Pancreas (tissue), 10 donors: ENCODE measurements around the gene PHKA2. TPM values are rescaled to one million over a fixed set of nuclear protein-coding genes. Genes with fewer than 3 reads are reported as not detected.
A peak's percentile ranks its signal among the peaks of the same experiment; 100 is the strongest.

ENCODE experiments used
- ATAC-seq, 4 donors: fragments of 200-7000 bp; cut with Tn5 transposase; one replicate each; pipeline versions ENCODE4 v1.8.0 to v1.9.1; 2020; ENCODE audit warnings: mild to moderate bottlenecking in 4 of 4, moderate library complexity in 4 of 4
- DNase-seq, 6 donors: peaks; one replicate each; pipeline ENCODE4 v3.0.0-alpha.2; 2020
- FAIRE-seq: peaks from 2 replicates; lab custom pipeline; 2012; peaks lifted over from hg19 to GRCh38; lab: Jason Lieb, UNC
- H3K27ac ChIP-seq, 4 donors: fragments of 200-600 bp; sonication (generic); 1 replicate in 3 of 4; 2 replicates in 1 of 4; pipeline versions ENCODE4 v1.5.0 to v1.8.0; 2020
- H3K27me3 ChIP-seq, 4 donors: fragments of 200-600 bp; one replicate each; pipeline ENCODE4 v1.8.0; 2021
- H3K36me3 ChIP-seq, 3 donors: fragments of 200-600 bp; sonication (generic) in 1 of 3; one replicate each; pipeline versions ENCODE4 v1.5.0 to v1.8.0; 2020 to 2021
- H3K4me1 ChIP-seq, 3 donors: fragments of 200-600 bp; one replicate each; pipeline ENCODE4 v1.8.0; 2021
- H3K4me3 ChIP-seq, 4 donors: fragments of 200-600 bp; sonication (generic) in 2 of 4; one replicate each; pipeline versions ENCODE4 v1.5.0 to v1.8.0; 2020 to 2021
- H3K9me3 ChIP-seq, 4 donors: fragments of 200-600 bp; one replicate each; pipeline ENCODE4 v1.8.0; 2021
- CTCF ChIP-seq, 4 donors: fragments of 200-600 bp; sonication (generic) in 3 of 4; IDR thresholded peaks; one replicate each; pipeline versions ENCODE4 v1.5.0 to v1.8.0; 2021; ENCODE audit warnings: antibody characterized with exemption in 4 of 4
- WGBS, 2 donors: extraction: QIAGEN DNeasy Blood & Tissue Kit; methylation state at CpG; one replicate each; pipeline ENCODE4 v1.1.7; 2013; 5-methylcytosine and 5-hydroxymethylcytosine counted together
- intact Hi-C, 3 donors: fragments of 100-400 bp; cut with DNase I; formaldehyde crosslinking; loops; one replicate each; pipeline versions ENCODE4 v1.11.1 to v1.14.2; 2022
- polyA plus RNA-seq, 2 donors: library from polyadenylated mRNA; stranded (reverse); fragments of 200-250 nt; gene quantifications; one replicate each; pipeline ENCODE4 v1.2.3, GENCODE V29; 2013
- total RNA-seq, 6 donors: library from RNA; stranded (reverse); fragmentation: NEBNext Ultra II Directional in 4 of 6; extraction: Animal tissue kit (Norgen Biotek cat#: 25700) in 4 of 6; gene quantifications; one replicate each; pipeline versions ENCODE4 v1.2.1 to v1.2.4, GENCODE V29; 2021 to 2023
- donor health status: healthy with polysubstance abuse.
- donor health status: DM: no; HTN: no; CAD: no; lungs with moderate emphysema.
- donor health status: DM: no; HTN: no; CAD: no.
- donor health status: control.
- donor health status: control.
- donor health status: Bipolar disorder and iron deficiency.
- donor health status: DM: yes; HTN: yes; CAD: no.
- donor health status: DM: no; HTN: no; CAD: no.
- donor health status: DM: no; HTN: no; CAD: no.
- donor health status: DM: yes; HTN: yes; CAD: no.

PHKA2 gene
- total RNA-seq (10 to 100 TPM; 16.0 to 29.0 (median 21.6) TPM), polyA plus RNA-seq (10 to 100 TPM; 44.7 to 72.7 TPM)

DNA sequence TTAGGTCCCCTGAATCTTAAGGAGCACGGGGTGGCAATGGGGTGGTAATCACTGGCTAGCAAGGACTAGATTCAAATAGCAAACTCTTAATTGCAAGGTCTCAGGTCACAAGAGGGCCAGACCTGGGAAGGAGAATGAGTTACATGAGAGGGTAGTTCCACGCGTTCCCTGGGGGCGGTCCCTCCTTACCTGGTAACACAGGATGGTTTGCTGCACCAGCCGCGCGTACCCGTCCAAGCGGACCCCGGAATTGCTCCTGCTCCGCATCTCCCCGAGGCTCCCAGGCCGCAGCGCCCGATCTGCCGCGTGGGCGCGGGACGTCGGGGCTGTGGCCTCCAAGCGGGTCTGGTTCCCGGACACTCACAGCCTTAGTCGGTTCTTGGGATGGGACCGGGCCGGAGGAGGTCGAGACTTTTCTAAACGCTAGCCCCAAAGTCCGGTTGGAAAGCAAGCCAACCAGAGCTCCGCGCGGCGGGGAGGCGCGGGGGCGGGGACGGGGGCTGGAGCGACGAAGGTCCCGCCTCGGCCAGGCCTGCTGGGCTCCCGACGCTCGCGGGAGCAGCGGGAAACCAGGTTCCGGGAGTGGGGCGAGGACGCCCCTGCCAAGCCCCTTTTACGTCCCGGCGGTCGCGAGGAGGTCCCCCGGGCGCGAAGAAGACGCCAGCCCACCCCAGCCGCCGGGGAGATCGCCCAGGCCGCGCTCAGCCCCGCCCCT, at the start of gene PHKA2:
TSS of gene PHKA2 (minus strand) at position 449 of the 715 bp plus-strand sequence. CDS start at position 267, 182 bp downstream.
- H3K36me3 ChIP-seq, result no peaks in the 10 kb centered on the region
- peaks cover 0 to 5% (median 0%) of the 10 kb centered on the region in 3 donors for H3K4me1 ChIP-seq
- WGBS, 2 donors, result 1 to 29% methylated on average over 49 to 64 of the region's 64 CpGs
- peak; percentile 67 to 77 (median 73) for ATAC-seq
- FAIRE-seq, result no peak
- no peaks in the 10 kb centered on the region for H3K27me3 ChIP-seq
- H3K9me3 ChIP-seq, result no peaks in the 10 kb centered on the region
- no peak for TF ChIP-seq CTCF (IDR thresholded peaks at IDR 0.05)
- intact Hi-C loops, result no loop called here
- peak in 5 of 6 donors; percentile 54 to 79 (median 70) for DNase-seq
- H3K27ac ChIP-seq, result peak within 1 kb of the TSS; percentile 86 to 93 (median 88)
- peak within 1 kb of the TSS; percentile 40 to 61 (median 45) for H3K4me3 ChIP-seq

GRCh38 chrX:19030805-19031204, 46.9 kb upstream of the PHKA2 start:
- H3K27ac ChIP-seq, result no peak overlapping the region
- FAIRE-seq (no peak), DNase-seq (no peak), ATAC-seq (peak; percentile 48 to 65 (median 48))
- H3K9me3 ChIP-seq, result no peaks in the 10 kb centered on the region
- H3K27me3 ChIP-seq, result no peaks in the 10 kb centered on the region
- WGBS, 2 donors, result 22 to 33% methylated on average over 3 of the region's 3 CpGs
- H3K4me1 ChIP-seq, result no peaks in the 10 kb centered on the region
- no peak overlapping the region for H3K4me3 ChIP-seq
- no peak for TF ChIP-seq CTCF (IDR thresholded peaks at IDR 0.05)
- H3K36me3 ChIP-seq, result no peaks in the 10 kb centered on the region
- intact Hi-C loops, result no loop called here

- FAIRE-seq (no peak), DNase-seq (no peak), ATAC-seq (no peak)
- H3K27ac ChIP-seq, result no peak overlapping the region
- H3K27me3 ChIP-seq, result no peaks in the 10 kb centered on the region
- H3K36me3 ChIP-seq, result no peaks in the 10 kb centered on the region
- no peak overlapping the region for H3K4me3 ChIP-seq
- intact Hi-C loops, result no loop called here
- H3K9me3 ChIP-seq, result no peaks in the 10 kb centered on the region
- H3K4me1 ChIP-seq, result no peaks in the 10 kb centered on the region
- TF ChIP-seq CTCF (IDR thresholded peaks at IDR 0.05), result no peak
- 75 to 90% methylated on average over 6 of the region's 6 CpGs for WGBS, 2 donors
Measured at GRCh38 chrX:19028560-19028959, 44.6 kb upstream of the PHKA2 start.

- Histone ChIP-seq H3K4me3 (no peak overlapping the region), H3K27me3 (no peaks in the 10 kb centered on the region), H3K9me3 (no peaks in the 10 kb centered on the region), H3K4me1 (no peaks in the 10 kb centered on the region), H3K36me3 (no peaks in the 10 kb centered on the region), H3K27ac (no peak overlapping the region)
- FAIRE-seq (no peak), DNase-seq (no peak), ATAC-seq (no peak)
- intact Hi-C loops, result no loop called here
- WGBS, 2 donors, result 68 to 89% methylated on average over 4 of the region's 4 CpGs
- TF ChIP-seq CTCF (IDR thresholded peaks at IDR 0.05), result no peak
Measured at GRCh38 chrX:19024366-19024765, 40.5 kb upstream of the PHKA2 start.

- FAIRE-seq, result no peak
- Histone ChIP-seq H3K4me3 (no peak overlapping the region), H3K27ac (no peak overlapping the region), H3K27me3 (no peaks in the 10 kb centered on the region), H3K9me3 (no peaks in the 10 kb centered on the region), H3K4me1 (no peaks in the 10 kb centered on the region), H3K36me3 (no peaks in the 10 kb centered on the region)
- intact Hi-C loops, result no loop called here
- TF ChIP-seq CTCF (IDR thresholded peaks at IDR 0.05), result no peak
- WGBS, 2 donors, result 89 to 97% methylated on average over 2 of the region's 2 CpGs
- ATAC-seq, result no peak
- no peak for DNase-seq
Measured at GRCh38 chrX:19019996-19020395, 36.1 kb upstream of the PHKA2 start.
